ENCODE data around the gene CELA2A. TPM values are rescaled to one million over a fixed set of nuclear protein-coding genes. Genes with fewer than 3 reads are reported as not detected.

The CELA2A gene
- total RNA-seq, 1 experiment from 2014 or later, result not detected

DNA sequence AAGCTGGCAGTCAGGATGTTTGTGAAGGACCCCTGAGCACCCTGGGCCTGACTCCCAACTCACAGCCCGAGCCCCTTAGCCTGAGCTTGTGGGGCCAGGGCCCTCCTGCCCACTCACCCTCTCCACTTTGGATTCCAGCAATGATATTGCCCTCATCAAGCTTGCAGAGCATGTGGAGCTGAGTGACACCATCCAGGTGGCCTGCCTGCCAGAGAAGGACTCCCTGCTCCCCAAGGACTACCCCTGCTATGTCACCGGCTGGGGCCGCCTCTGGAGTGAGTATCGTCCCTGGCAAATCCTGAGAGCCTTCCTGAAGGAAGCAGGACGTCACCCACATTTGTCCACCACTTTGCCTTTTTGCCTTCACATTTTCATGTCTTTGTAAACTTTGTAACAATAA, 13.3 kb upstream of the CELA2A start:
- intact Hi-C loops (cut with micrococcal nuclease; ENCODE audit: unreplicated experiment), result no loop called here
- Histone ChIP-seq H3K4me3 (ENCODE audit: low read depth, low read length, poor library complexity, severe bottlenecking) (no peak overlapping the region), H3K4me1 (ENCODE audit: insufficient read depth, low read length, poor library complexity, severe bottlenecking) (no peaks in the 10 kb centered on the region), H3K27me3 (replicated peaks; ENCODE audit: insufficient read depth, low read depth, low read length, poor library complexity) (no peaks in the 10 kb centered on the region), H3K36me3 (ENCODE audit: insufficient read depth, low read length, poor library complexity, severe bottlenecking) (no peaks in the 10 kb centered on the region), H3K27ac (ENCODE audit: low read depth, low read length, poor library complexity, severe bottlenecking) (no peak overlapping the region), H3K9me3 (ENCODE audit: low read depth, low read length, poor library complexity, severe bottlenecking) (no peaks in the 10 kb centered on the region)
- ChIA-PET POLR2A (ENCODE audit: low non-redundant PET) (interaction anchor here (0.7 kb wide), 1 partner anchor 111 kb away, joined by 6 read pairs; no protein-coding TSS in a partner anchor), CTCF (no interaction called here)
- TF ChIP-seq CTCF (conservative IDR thresholded peaks at IDR 0.05; ENCODE audit: low read depth, low read length) (no peak), EZH2 (IDR thresholded peaks at IDR 0.05; ENCODE audit: borderline replicate concordance, low read depth, low read length, poor library complexity, severe bottlenecking) (no peak)
- BruUV-seq (replicated peaks), result no TSS peak
- no peak for DNase-seq (ENCODE audit: low spot score)

DNA sequence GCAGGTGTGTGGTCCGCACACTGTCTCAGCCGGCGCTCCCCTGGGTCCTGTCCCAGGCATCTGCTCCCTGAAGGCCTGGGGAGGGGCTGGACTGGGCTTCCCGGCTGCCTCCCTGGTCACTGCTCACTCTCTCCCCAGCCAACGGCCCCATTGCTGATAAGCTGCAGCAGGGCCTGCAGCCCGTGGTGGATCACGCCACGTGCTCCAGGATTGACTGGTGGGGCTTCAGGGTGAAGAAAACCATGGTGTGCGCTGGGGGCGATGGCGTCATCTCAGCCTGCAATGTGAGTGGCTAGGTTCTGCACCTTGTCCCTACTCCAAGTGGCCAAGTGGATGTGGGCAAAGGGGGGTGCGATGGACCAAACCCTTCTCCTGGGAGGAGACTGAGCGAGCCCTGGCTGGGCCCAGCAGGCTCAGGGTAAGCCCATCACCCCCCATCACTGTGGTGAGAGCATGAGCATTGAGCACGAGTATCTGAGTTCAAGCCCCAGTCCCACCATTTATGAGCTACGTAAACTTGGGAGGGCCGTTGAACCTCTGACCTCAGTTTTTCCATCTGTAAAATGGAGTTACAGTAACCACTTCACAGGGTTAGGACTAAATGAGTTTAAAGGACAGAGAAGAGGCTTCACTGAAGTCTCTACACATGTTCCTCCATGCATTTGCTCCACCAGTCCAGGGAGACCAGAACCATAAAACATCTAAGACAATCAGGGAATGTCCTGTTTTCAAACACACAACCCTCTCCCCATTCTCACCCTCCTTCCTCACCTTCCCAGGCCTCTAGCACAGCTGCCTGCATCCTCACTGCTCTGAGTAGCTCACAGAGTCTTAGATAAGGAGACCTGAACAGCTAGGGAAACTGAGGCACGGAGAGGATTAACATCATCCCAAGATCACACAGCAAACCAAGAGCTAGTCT, 11.8 kb upstream of the CELA2A start:
- H3K4me1 ChIP-seq (ENCODE audit: insufficient read depth, low read length, poor library complexity, severe bottlenecking), result no peaks in the 10 kb centered on the region
- no peak for DNase-seq (ENCODE audit: low spot score)
- H3K4me3 ChIP-seq (ENCODE audit: low read depth, low read length, poor library complexity, severe bottlenecking), result no peak overlapping the region
- BruUV-seq (replicated peaks), result no TSS peak
- H3K27me3 ChIP-seq (replicated peaks; ENCODE audit: insufficient read depth, low read depth, low read length, poor library complexity), result no peaks in the 10 kb centered on the region
- no peaks in the 10 kb centered on the region for H3K9me3 ChIP-seq (ENCODE audit: low read depth, low read length, poor library complexity, severe bottlenecking)
- no peak overlapping the region for H3K27ac ChIP-seq (ENCODE audit: low read depth, low read length, poor library complexity, severe bottlenecking)
- intact Hi-C loops (cut with micrococcal nuclease; ENCODE audit: unreplicated experiment), result no loop called here
- TF ChIP-seq EZH2 (IDR thresholded peaks at IDR 0.05; ENCODE audit: borderline replicate concordance, low read depth, low read length, poor library complexity, severe bottlenecking) (no peak), CTCF (conservative IDR thresholded peaks at IDR 0.05; ENCODE audit: low read depth, low read length) (no peak)
- ChIA-PET POLR2A (ENCODE audit: low non-redundant PET) (no interaction called here), CTCF (no interaction called here)
- H3K36me3 ChIP-seq (ENCODE audit: insufficient read depth, low read length, poor library complexity, severe bottlenecking), result no peaks in the 10 kb centered on the region

DNA sequence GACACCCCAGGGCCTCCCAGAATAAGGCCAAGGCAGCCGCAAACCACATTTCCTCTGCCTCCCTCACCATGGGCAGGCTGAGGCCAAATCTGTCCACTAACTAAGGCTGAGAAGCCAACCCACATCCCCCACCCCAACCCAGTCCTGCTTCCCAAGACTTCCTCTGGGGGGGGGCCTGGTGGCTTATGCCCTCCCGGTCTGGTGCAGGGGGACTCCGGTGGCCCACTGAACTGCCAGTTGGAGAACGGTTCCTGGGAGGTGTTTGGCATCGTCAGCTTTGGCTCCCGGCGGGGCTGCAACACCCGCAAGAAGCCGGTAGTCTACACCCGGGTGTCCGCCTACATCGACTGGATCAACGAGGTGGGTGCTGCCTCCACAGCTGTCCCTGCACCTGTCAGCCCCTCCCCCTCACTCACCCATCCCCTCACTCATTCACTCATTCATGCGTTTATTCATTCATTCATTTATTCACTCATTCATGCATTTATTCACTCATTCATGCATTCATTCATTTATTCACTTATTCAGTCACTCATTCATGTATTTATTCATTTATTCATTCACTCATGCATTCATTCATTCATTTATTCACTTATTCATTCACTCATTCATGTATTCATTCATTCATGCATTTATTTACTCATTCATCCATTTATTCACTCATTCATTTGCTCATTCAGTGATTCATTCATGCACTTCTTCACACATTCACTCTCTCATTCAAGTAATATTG, 11.0 kb upstream of the CELA2A start:
- Histone ChIP-seq H3K9me3 (ENCODE audit: low read depth, low read length, poor library complexity, severe bottlenecking) (no peaks in the 10 kb centered on the region), H3K36me3 (ENCODE audit: insufficient read depth, low read length, poor library complexity, severe bottlenecking) (no peaks in the 10 kb centered on the region), H3K27ac (ENCODE audit: low read depth, low read length, poor library complexity, severe bottlenecking) (no peak overlapping the region), H3K4me3 (ENCODE audit: low read depth, low read length, poor library complexity, severe bottlenecking) (no peak overlapping the region), H3K4me1 (ENCODE audit: insufficient read depth, low read length, poor library complexity, severe bottlenecking) (no peaks in the 10 kb centered on the region), H3K27me3 (replicated peaks; ENCODE audit: insufficient read depth, low read depth, low read length, poor library complexity) (no peaks in the 10 kb centered on the region)
- no peak for DNase-seq (ENCODE audit: low spot score)
- BruUV-seq (replicated peaks), result no TSS peak
- POLR2A ChIA-PET (ENCODE audit: low non-redundant PET), result no interaction called here
- CTCF ChIA-PET, result no interaction called here
- intact Hi-C loops (cut with micrococcal nuclease; ENCODE audit: unreplicated experiment), result no loop called here
- TF ChIP-seq EZH2 (IDR thresholded peaks at IDR 0.05; ENCODE audit: borderline replicate concordance, low read depth, low read length, poor library complexity, severe bottlenecking) (no peak), CTCF (conservative IDR thresholded peaks at IDR 0.05; ENCODE audit: low read depth, low read length) (no peak)

Measured in A673 (cell line).